HepG2 (cell line): ENCODE data around the gene MAP2K5. TPM values are rescaled to one million over a fixed set of nuclear protein-coding genes. Genes with fewer than 3 reads are reported as not detected.

Source experiments
- CHCHD3 ChIP-seq: sonication (generic); formaldehyde crosslinking; IDR thresholded peaks from 2 replicates; pipeline ENCODE4 v1.8.0; 2022; ENCODE audit warnings: mild to moderate bottlenecking, missing genetic modification reagents, moderate library complexity
- MZF1 ChIP-seq: sonication (generic); formaldehyde crosslinking; IDR thresholded peaks from 2 replicates; pipeline ENCODE4 v1.8.1; 2023; ENCODE audit warnings: mild to moderate bottlenecking, missing genetic modification reagents, borderline replicate concordance
- NRL ChIP-seq: sonication (generic); formaldehyde crosslinking; IDR thresholded peaks from 2 replicates; pipeline ENCODE4 v1.5.0; 2020; ENCODE audit warnings: missing genetic modification reagents, mild to moderate bottlenecking, moderate library complexity, borderline replicate concordance
- PAX8 ChIP-seq: sonication (generic); formaldehyde crosslinking; IDR thresholded peaks from 2 replicates; pipeline ENCODE4 v1.8.0; 2022; ENCODE audit warnings: mild to moderate bottlenecking, missing genetic modification reagents, borderline replicate concordance
- TRIM24 ChIP-seq: sonication (generic); formaldehyde crosslinking; IDR thresholded peaks from 2 replicates; pipeline ENCODE4 v1.8.0; 2022; ENCODE audit warnings: mild to moderate bottlenecking, missing genetic modification reagents
- ZNF329 ChIP-seq: sonication (generic); formaldehyde crosslinking; IDR thresholded peaks from 2 replicates; pipeline ENCODE4 v1.9.0; 2021; ENCODE audit warnings: low read depth, mild to moderate bottlenecking, missing genetic modification reagents
- polyA plus RNA-seq, 8 experiments: library from polyadenylated mRNA; depleted of rRNA in 3 of 8; stranded (reverse) in 7 of 8; unstranded in 1 of 8; fragments of >200 nt; fragmentation: Illumina TruSeq in 4 of 8; extraction: Trizol in 4 of 8; gene quantifications; 2 replicates each; pipeline versions ENCODE4 v1.2.1 to v1.2.3, GENCODE V29; 2011 to 2016; ENCODE audit warnings: low read depth in 4 of 8, missing spikeins in 1 of 8, mixed read lengths in 1 of 8; ENCODE audit not compliant: insufficient read depth in 1 of 8
- total RNA-seq, 5 experiments: library from RNA; depleted of rRNA; stranded (reverse); fragments of >200 nt; fragmentation: Illumina TruSeq; extraction: Trizol; gene quantifications; 2 replicates each; pipeline ENCODE4 v1.2.3, GENCODE V29; 2016; ENCODE audit warnings: low read depth in 1 of 5
- TF ChIP-seq, protein P1 (sequence below): sonication (generic); formaldehyde crosslinking; IDR thresholded peaks from 2 replicates; pipeline ENCODE4 v1.8.1; 2022; ENCODE audit warnings: low read depth, mild to moderate bottlenecking, missing genetic modification reagents
- TF ChIP-seq, protein P2 (sequence below): sonication (generic); formaldehyde crosslinking; IDR thresholded peaks from 2 replicates; pipeline ENCODE4 v1.5.0; 2020; ENCODE audit warnings: missing genetic modification reagents
- TF ChIP-seq, protein P3 (sequence below): IDR thresholded peaks from 2 replicates; pipeline ENCODE4 v1.6.1; 2016; ENCODE audit warnings: low read depth
- TF ChIP-seq, protein P4 (sequence below): sonication (generic); formaldehyde crosslinking; IDR thresholded peaks from 2 replicates; pipeline ENCODE4 v1.4.0; 2020; ENCODE audit warnings: missing genetic modification reagents, borderline replicate concordance
- TF ChIP-seq, protein P5 (sequence below): sonication (generic); formaldehyde crosslinking; IDR thresholded peaks from 2 replicates; pipeline ENCODE4 v1.5.0; 2020; ENCODE audit warnings: mild to moderate bottlenecking, low read depth, missing genetic modification reagents, borderline replicate concordance

Gene MAP2K5
- total and polyA plus RNA-seq, 2 of the 13 experiments (the other 11 are each of a cell fraction or from before 2014, with no cell fraction given): 4.0 to 4.3 TPM

DNA sequence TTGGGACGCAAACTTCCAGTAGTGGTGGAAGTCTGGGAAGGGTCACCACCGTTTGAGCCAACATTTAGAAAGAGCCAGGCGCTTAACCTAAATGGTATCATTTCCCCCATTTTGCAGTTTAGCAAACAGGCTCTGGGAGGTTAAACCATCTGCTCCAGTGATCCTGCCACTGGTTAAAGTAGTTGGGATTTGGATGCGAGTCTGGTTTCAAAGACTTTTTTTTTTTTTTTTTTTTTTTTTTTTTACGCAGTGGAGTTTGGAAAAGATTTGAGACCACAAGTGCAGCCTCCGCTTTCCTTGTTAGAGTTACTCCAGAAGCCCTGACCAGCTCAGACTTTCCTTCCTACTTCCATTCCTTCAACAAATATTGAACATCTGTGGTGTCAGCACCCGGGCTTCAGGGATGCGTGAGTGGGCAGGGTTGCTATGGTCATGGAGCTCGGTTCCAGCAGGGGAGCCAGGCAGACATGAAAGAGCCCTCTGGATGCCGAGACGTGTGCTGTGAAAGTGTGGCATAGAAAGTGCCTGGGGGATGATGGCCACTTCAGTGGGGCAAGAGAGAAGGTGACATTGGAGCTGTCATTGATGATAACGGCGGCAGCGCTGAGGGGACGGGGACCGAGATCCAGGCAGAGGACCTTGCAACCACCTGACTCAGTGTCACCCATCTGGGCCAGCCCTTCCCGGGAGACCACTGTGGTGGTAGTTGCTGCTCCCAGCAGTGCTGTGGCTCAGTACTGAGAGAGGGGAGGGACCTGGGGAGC lies 298.4 kb downstream of the MAP2K5 start (continued):
- TF ChIP-seq MZF1 (no peak), CHCHD3 (CRISPR knock-in tag) (no peak), ZNF329 (CRISPR knock-in tag) (no peak), NRL (CRISPR knock-in tag) (peak; percentile 53; the same call in 1 of the 2 replicates), PAX8 (CRISPR knock-in tag) (no peak), TRIM24 (CRISPR knock-in tag) (no peak)
- TF ChIP-seq, protein P1, sequence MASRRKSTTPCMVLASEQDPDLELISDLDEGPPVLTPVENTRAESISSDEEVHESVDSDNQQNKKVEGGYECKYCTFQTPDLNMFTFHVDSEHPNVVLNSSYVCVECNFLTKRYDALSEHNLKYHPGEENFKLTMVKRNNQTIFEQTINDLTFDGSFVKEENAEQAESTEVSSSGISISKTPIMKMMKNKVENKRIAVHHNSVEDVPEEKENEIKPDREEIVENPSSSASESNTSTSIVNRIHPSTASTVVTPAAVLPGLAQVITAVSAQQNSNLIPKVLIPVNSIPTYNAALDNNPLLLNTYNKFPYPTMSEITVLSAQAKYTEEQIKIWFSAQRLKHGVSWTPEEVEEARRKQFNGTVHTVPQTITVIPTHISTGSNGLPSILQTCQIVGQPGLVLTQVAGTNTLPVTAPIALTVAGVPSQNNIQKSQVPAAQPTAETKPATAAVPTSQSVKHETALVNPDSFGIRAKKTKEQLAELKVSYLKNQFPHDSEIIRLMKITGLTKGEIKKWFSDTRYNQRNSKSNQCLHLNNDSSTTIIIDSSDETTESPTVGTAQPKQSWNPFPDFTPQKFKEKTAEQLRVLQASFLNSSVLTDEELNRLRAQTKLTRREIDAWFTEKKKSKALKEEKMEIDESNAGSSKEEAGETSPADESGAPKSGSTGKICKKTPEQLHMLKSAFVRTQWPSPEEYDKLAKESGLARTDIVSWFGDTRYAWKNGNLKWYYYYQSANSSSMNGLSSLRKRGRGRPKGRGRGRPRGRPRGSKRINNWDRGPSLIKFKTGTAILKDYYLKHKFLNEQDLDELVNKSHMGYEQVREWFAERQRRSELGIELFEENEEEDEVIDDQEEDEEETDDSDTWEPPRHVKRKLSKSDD (CRISPR knock-in tag): no peak
- TF ChIP-seq, protein P2, sequence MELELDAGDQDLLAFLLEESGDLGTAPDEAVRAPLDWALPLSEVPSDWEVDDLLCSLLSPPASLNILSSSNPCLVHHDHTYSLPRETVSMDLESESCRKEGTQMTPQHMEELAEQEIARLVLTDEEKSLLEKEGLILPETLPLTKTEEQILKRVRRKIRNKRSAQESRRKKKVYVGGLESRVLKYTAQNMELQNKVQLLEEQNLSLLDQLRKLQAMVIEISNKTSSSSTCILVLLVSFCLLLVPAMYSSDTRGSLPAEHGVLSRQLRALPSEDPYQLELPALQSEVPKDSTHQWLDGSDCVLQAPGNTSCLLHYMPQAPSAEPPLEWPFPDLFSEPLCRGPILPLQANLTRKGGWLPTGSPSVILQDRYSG (CRISPR knock-in tag): no peak
- TF ChIP-seq, protein P3, sequence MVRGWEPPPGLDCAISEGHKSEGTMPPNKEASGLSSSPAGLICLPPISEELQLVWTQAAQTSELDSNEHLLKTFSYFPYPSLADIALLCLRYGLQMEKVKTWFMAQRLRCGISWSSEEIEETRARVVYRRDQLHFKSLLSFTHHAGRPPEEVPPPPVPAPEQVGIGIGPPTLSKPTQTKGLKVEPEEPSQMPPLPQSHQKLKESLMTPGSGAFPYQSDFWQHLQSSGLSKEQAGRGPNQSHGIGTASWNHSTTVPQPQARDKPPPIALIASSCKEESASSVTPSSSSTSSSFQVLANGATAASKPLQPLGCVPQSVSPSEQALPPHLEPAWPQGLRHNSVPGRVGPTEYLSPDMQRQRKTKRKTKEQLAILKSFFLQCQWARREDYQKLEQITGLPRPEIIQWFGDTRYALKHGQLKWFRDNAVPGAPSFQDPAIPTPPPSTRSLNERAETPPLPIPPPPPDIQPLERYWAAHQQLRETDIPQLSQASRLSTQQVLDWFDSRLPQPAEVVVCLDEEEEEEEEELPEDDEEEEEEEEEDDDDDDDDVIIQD (CRISPR knock-in tag): no peak
- TF ChIP-seq, protein P4, sequence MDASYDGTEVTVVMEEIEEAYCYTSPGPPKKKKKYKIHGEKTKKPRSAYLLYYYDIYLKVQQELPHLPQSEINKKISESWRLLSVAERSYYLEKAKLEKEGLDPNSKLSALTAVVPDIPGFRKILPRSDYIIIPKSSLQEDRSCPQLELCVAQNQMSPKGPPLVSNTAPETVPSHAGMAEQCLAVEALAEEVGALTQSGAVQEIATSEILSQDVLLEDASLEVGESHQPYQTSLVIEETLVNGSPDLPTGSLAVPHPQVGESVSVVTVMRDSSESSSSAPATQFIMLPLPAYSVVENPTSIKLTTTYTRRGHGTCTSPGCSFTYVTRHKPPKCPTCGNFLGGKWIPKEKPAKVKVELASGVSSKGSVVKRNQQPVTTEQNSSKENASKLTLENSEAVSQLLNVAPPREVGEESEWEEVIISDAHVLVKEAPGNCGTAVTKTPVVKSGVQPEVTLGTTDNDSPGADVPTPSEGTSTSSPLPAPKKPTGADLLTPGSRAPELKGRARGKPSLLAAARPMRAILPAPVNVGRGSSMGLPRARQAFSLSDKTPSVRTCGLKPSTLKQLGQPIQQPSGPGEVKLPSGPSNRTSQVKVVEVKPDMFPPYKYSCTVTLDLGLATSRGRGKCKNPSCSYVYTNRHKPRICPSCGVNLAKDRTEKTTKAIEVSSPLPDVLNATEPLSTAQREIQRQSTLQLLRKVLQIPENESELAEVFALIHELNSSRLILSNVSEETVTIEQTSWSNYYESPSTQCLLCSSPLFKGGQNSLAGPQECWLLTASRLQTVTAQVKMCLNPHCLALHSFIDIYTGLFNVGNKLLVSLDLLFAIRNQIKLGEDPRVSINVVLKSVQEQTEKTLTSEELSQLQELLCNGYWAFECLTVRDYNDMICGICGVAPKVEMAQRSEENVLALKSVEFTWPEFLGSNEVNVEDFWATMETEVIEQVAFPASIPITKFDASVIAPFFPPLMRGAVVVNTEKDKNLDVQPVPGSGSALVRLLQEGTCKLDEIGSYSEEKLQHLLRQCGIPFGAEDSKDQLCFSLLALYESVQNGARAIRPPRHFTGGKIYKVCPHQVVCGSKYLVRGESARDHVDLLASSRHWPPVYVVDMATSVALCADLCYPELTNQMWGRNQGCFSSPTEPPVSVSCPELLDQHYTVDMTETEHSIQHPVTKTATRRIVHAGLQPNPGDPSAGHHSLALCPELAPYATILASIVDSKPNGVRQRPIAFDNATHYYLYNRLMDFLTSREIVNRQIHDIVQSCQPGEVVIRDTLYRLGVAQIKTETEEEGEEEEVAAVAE (CRISPR knock-in tag): no peak
- TF ChIP-seq, protein P5, sequence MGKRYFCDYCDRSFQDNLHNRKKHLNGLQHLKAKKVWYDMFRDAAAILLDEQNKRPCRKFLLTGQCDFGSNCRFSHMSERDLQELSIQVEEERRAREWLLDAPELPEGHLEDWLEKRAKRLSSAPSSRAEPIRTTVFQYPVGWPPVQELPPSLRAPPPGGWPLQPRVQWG: no peak
